Caco-2 (cell line): Measurements from ENCODE around the gene GABRB1. TPM values are rescaled to one million over a fixed set of nuclear protein-coding genes. Genes with fewer than 3 reads are reported as not detected.
A peak's percentile ranks its signal among the peaks of the same experiment; 100 is the strongest.

Experiments
- BruUV-seq: library from RNA; stranded (reverse); fragments of 400-500 nt; replicated peaks from 2 replicates; lab custom pipeline; 2021; lab: Mats Ljungman, UMichigan
- CTCF ChIA-PET: fragments of 300-600 bp; sonication (Branson Sonifier 250); formaldehyde crosslinking; loops from one replicate; lab custom pipeline; 2022; ENCODE audit warnings: antibody characterized with exemption; lab: Charles Lee
- POLR2A ChIA-PET: fragments of 300-600 bp; sonication (Branson Sonifier 250); formaldehyde crosslinking; loops from one replicate; lab custom pipeline; 2022; ENCODE audit warnings: antibody characterized with exemption; lab: Charles Lee
- DNase-seq, 2 experiments: peaks; one replicate each; pipeline versions ENCODE4 v3.0.0 to v3.0.0-alpha.2; 2020 to 2022
- H3K27me3 ChIP-seq: replicated peaks from 2 replicates; pipeline ENCODE4 v1.6.0; 2011; ENCODE audit warnings: low read length; ENCODE audit not compliant: control insufficient read depth, insufficient read depth
- H3K36me3 ChIP-seq: 2 replicates; pipeline ENCODE4 v1.5.1; 2011; ENCODE audit warnings: low read length; ENCODE audit not compliant: control insufficient read depth, insufficient read depth
- H3K4me1 ChIP-seq: fragments of 250-450 bp; sonication (Bioruptor Pico); 2 replicates; pipeline ENCODE4 v1.5.1; 2020; ENCODE audit warnings: mild to moderate bottlenecking
- H3K4me3 ChIP-seq: 2 replicates; pipeline ENCODE4 v1.5.1; 2011; ENCODE audit warnings: low read depth, mild to moderate bottlenecking, control low read depth, low read length
- H3K9me3 ChIP-seq: fragments of 250-450 bp; sonication (Bioruptor Pico); 2 replicates; pipeline ENCODE4 v1.5.1; 2020; ENCODE audit warnings: mild to moderate bottlenecking, moderate library complexity
- H3K27ac Mint-ChIP-seq: one replicate; pipeline ENCODE4 v1.8.0; 2022; ENCODE audit warnings: mixed read lengths; ENCODE audit not compliant: unreplicated experiment
- H3K27me3 Mint-ChIP-seq: one replicate; pipeline ENCODE4 v1.8.0; 2022; ENCODE audit warnings: mixed read lengths; ENCODE audit not compliant: insufficient read depth, unreplicated experiment
- H3K36me3 Mint-ChIP-seq: one replicate; pipeline ENCODE4 v1.8.0; 2022; ENCODE audit warnings: mild to moderate bottlenecking, mixed read lengths; ENCODE audit not compliant: insufficient read depth, unreplicated experiment
- H3K4me1 Mint-ChIP-seq: one replicate; pipeline ENCODE4 v1.8.0; 2022; ENCODE audit warnings: low read depth, mixed read lengths; ENCODE audit not compliant: unreplicated experiment
- H3K4me3 Mint-ChIP-seq: one replicate; pipeline ENCODE4 v1.8.0; 2022; ENCODE audit warnings: mild to moderate bottlenecking, moderate library complexity, mixed read lengths; ENCODE audit not compliant: unreplicated experiment
- H3K9me3 Mint-ChIP-seq: one replicate; pipeline ENCODE4 v1.8.0; 2022; ENCODE audit warnings: mixed read lengths; ENCODE audit not compliant: unreplicated experiment
- CTCF ChIP-seq, 2 experiments: fragments of 200-600 bp in 1 of 2; IDR thresholded peaks; 1 replicate in 1 of 2; 2 replicates in 1 of 2; pipeline versions ENCODE4 v1.5.1 to v1.8.0; 2011 to 2022; ENCODE audit warnings: antibody characterized with exemption in 1 of 2, control low read depth in 1 of 2, inconsistent platforms in 1 of 2, low read depth in 1 of 2, low read length in 1 of 2, mild to moderate bottlenecking in 1 of 2, moderate library complexity in 1 of 2; ENCODE audit not compliant: insufficient read depth in 1 of 2, severe bottlenecking in 1 of 2, unreplicated experiment in 1 of 2
- intact Hi-C: fragments of 100-400 bp; cut with micrococcal nuclease; formaldehyde crosslinking; loops from one replicate; pipeline ENCODE4 v1.10.0; 2022; ENCODE audit not compliant: unreplicated experiment
- total RNA-seq: library from RNA; stranded (reverse); gene quantifications from 2 replicates; pipeline ENCODE4 v1.2.3, GENCODE V29; 2022

GABRB1 gene
- total RNA-seq, 1 experiment from 2014 or later = 10.3 TPM

GRCh38 chr4:47263721-47264120, 232.4 kb downstream of the GABRB1 start:
- peak overlapping the region; percentile 11 for H3K27ac Mint-ChIP-seq
- no TSS peak for BruUV-seq
- H3K36me3 Mint-ChIP-seq = no peaks in the 10 kb centered on the region
- POLR2A ChIA-PET = no interaction called here
- intact Hi-C loops = loop anchor here (1.0 to 5.0 kb wide), 2 partner anchors 41 to 73 kb away; no protein-coding TSS in a partner anchor
- peaks cover 26% of the 10 kb centered on the region for H3K4me1 Mint-ChIP-seq
- peaks cover 13% of the 10 kb centered on the region for H3K4me1 ChIP-seq
- no peaks in the 10 kb centered on the region for H3K27me3 ChIP-seq
- peak overlapping the region; percentile 15 for H3K4me3 Mint-ChIP-seq
- H3K9me3 Mint-ChIP-seq = no peaks in the 10 kb centered on the region
- DNase-seq = peak; percentile 53 to 59
- H3K27me3 Mint-ChIP-seq = no peaks in the 10 kb centered on the region
- no peak for TF ChIP-seq CTCF (IDR thresholded peaks at IDR 0.05; ENCODE audit: insufficient read depth in 1 of 2, low read depth in 1 of 2, low read length in 1 of 2, severe bottlenecking in 1 of 2, unreplicated experiment in 1 of 2)
- H3K36me3 ChIP-seq = no peaks in the 10 kb centered on the region
- H3K9me3 ChIP-seq = no peaks in the 10 kb centered on the region
- CTCF ChIA-PET = interaction anchor here (0.7 kb wide), 2 partner anchors 196 to 1362 kb away, joined by 3 read pairs; no protein-coding TSS in a partner anchor
- no peak overlapping the region for H3K4me3 ChIP-seq

GRCh38 chr4:47270201-47270888, 239.0 kb downstream of the GABRB1 start:
- no peaks in the 10 kb centered on the region for H3K9me3 ChIP-seq
- intact Hi-C loops = no loop called here
- Mint-ChIP-seq H3K27me3 (no peaks in the 10 kb centered on the region), H3K36me3 (no peaks in the 10 kb centered on the region), H3K27ac (no peak overlapping the region), H3K4me1 (peaks cover 9% of the 10 kb centered on the region), H3K4me3 (no peak overlapping the region), H3K9me3 (no peaks in the 10 kb centered on the region)
- H3K4me3 ChIP-seq = no peak overlapping the region
- no peak for TF ChIP-seq CTCF (IDR thresholded peaks at IDR 0.05; ENCODE audit: insufficient read depth in 1 of 2, low read depth in 1 of 2, low read length in 1 of 2, severe bottlenecking in 1 of 2, unreplicated experiment in 1 of 2)
- H3K36me3 ChIP-seq = no peaks in the 10 kb centered on the region
- no peak for DNase-seq
- H3K4me1 ChIP-seq = peaks cover 8% of the 10 kb centered on the region
- BruUV-seq = no TSS peak
- CTCF ChIA-PET = no interaction called here
- H3K27me3 ChIP-seq = no peaks in the 10 kb centered on the region
- POLR2A ChIA-PET = no interaction called here

- Mint-ChIP-seq H3K36me3 (no peaks in the 10 kb centered on the region), H3K4me3 (no peak overlapping the region), H3K27me3 (no peaks in the 10 kb centered on the region), H3K27ac (no peak overlapping the region), H3K4me1 (peaks cover 7% of the 10 kb centered on the region), H3K9me3 (no peaks in the 10 kb centered on the region)
- no peak for TF ChIP-seq CTCF (IDR thresholded peaks at IDR 0.05; ENCODE audit: insufficient read depth in 1 of 2, low read depth in 1 of 2, low read length in 1 of 2, severe bottlenecking in 1 of 2, unreplicated experiment in 1 of 2)
- ChIA-PET POLR2A (no interaction called here), CTCF (no interaction called here)
- peaks cover 16% of the 10 kb centered on the region for H3K4me1 ChIP-seq
- intact Hi-C loops = no loop called here
- BruUV-seq = no TSS peak
- no peaks in the 10 kb centered on the region for H3K36me3 ChIP-seq
- no peak for DNase-seq
- no peaks in the 10 kb centered on the region for H3K27me3 ChIP-seq
- no peaks in the 10 kb centered on the region for H3K9me3 ChIP-seq
- H3K4me3 ChIP-seq = no peak overlapping the region
Observed at GRCh38 chr4:47271291-47271690, 239.9 kb downstream of the GABRB1 start.
